HepG2 (cell line): ENCODE measurements around the gene GSK3B. TPM values are rescaled to one million over a fixed set of nuclear protein-coding genes. Genes with fewer than 3 reads are reported as not detected.

ENCODE experiments used
- ATAC-seq: fragments of 200-7000 bp; cut with Tn5 transposase; 3 replicates; pipeline ENCODE4 v1.9.1; 2020; ENCODE audit warnings: mild to moderate bottlenecking, moderate library complexity
- BruUV-seq: library from RNA; stranded (reverse); fragments of 400-500 nt; replicated peaks from 2 replicates; lab custom pipeline; 2021; lab: Mats Ljungman, UMichigan
- CTCF ChIA-PET: fragments of 300-600 bp; formaldehyde crosslinking; extraction: SDS; loops from one replicate; lab custom pipeline; 2021; ENCODE audit warnings: low total read pairs, inconsistent platforms, low intra/inter-chr PET ratio; lab: Yijun Ruan, JAX
- POLR2A ChIA-PET: fragments of 350-600 bp; sonication (Branson Sonifier 250); formaldehyde crosslinking; loops from one replicate; lab custom pipeline; 2020; ENCODE audit warnings: antibody characterized with exemption, inconsistent platforms; lab: Yijun Ruan, JAX
- DNase-seq: peaks from one replicate; pipeline ENCODE4 v3.0.0-alpha.2; 2015; ENCODE audit warnings: low spot score
- FAIRE-seq: peaks from 3 replicates; lab custom pipeline; 2011; peaks lifted over from hg19 to GRCh38; lab: Jason Lieb, UNC
- H2AFZ ChIP-seq: one replicate; pipeline ENCODE4 v1.6.1; 2011; ENCODE audit warnings: low read length, inconsistent platforms
- H3K27ac ChIP-seq: fragments of 300-600 bp; 3 replicates; pipeline ENCODE4 v1.8.0; 2011; ENCODE audit warnings: mixed run types, mild to moderate bottlenecking, mixed read lengths, low read length, inconsistent platforms; ENCODE audit not compliant: insufficient read depth; ENCODE audit errors: extremely low read length
- H3K27me3 ChIP-seq, 2 experiments: fragments of 200-600 bp in 1 of 2; 2 replicates in 1 of 2; 3 replicates in 1 of 2; pipeline versions ENCODE4 v1.6.0 to v1.8.0; 2011; ENCODE audit warnings: low read length in 2 of 2, mild to moderate bottlenecking in 2 of 2, moderate library complexity in 2 of 2, inconsistent platforms in 1 of 2; ENCODE audit not compliant: insufficient read depth in 2 of 2, control insufficient read depth in 1 of 2
- H3K36me3 ChIP-seq, 2 experiments: fragments of 200-600 bp in 1 of 2; replicated peaks in 1 of 2; 2 replicates in 1 of 2; 3 replicates in 1 of 2; pipeline versions ENCODE4 v1.5.1 to v1.8.0; 2011; ENCODE audit warnings: low read length in 2 of 2, inconsistent platforms in 1 of 2; ENCODE audit not compliant: insufficient read depth in 2 of 2, control insufficient read depth in 1 of 2
- H3K4me1 ChIP-seq: 2 replicates; pipeline ENCODE4 v1.5.1; 2012; ENCODE audit warnings: low read length, inconsistent platforms; ENCODE audit not compliant: insufficient read depth
- H3K4me2 ChIP-seq: 2 replicates; pipeline ENCODE4 v1.6.0; 2011; ENCODE audit warnings: low read depth, low read length, inconsistent platforms
- H3K4me3 ChIP-seq, 3 experiments: fragments of 200-600 bp in 1 of 3; sonication (generic), shearing (Covaris generic) in 1 of 3; replicated peaks in 1 of 3; 2 replicates each; pipeline ENCODE4 v1.5.1; 2011 to 2016; ENCODE audit warnings: low read length in 3 of 3, inconsistent platforms in 2 of 3, low read depth in 2 of 3, mild to moderate bottlenecking in 2 of 3, control low read depth in 1 of 3, mixed read lengths in 1 of 3; ENCODE audit not compliant: insufficient read depth in 1 of 3
- H3K79me2 ChIP-seq: one replicate; pipeline ENCODE4 v1.6.1; 2011; ENCODE audit warnings: low read length, inconsistent platforms; ENCODE audit not compliant: insufficient read depth
- H3K9ac ChIP-seq: 2 replicates; pipeline ENCODE4 v1.6.0; 2011; ENCODE audit warnings: mild to moderate bottlenecking, low read depth, low read length, inconsistent platforms; ENCODE audit not compliant: insufficient read depth
- H3K9me3 ChIP-seq: 2 replicates; pipeline ENCODE4 v1.5.1; 2012; ENCODE audit warnings: mild to moderate bottlenecking, low read length
- H4K20me1 ChIP-seq: 2 replicates; pipeline ENCODE4 v1.6.0; 2011; ENCODE audit warnings: inconsistent platforms, mild to moderate bottlenecking, low read length, moderate library complexity; ENCODE audit not compliant: insufficient read depth
- ATRX ChIP-seq: sonication (generic); formaldehyde crosslinking; IDR thresholded peaks from 2 replicates; pipeline ENCODE4 v1.4.0; 2020; ENCODE audit warnings: missing genetic modification reagents, borderline replicate concordance
- ESRRA ChIP-seq: sonication (generic); formaldehyde crosslinking; IDR thresholded peaks from 2 replicates; pipeline ENCODE4 v1.5.1; 2020; ENCODE audit warnings: mild to moderate bottlenecking, low read depth, missing genetic modification reagents
- KLF6 ChIP-seq: IDR thresholded peaks from 2 replicates; pipeline ENCODE4 v1.8.0; 2016; ENCODE audit warnings: missing biosample characterization, missing genetic modification reagents
- MTA1 ChIP-seq: sonication (generic); formaldehyde crosslinking; IDR thresholded peaks from 2 replicates; pipeline ENCODE4 v1.4.0; 2020; ENCODE audit warnings: missing genetic modification reagents, mild to moderate bottlenecking, borderline replicate concordance
- NPAS2 ChIP-seq: sonication (generic); formaldehyde crosslinking; IDR thresholded peaks from 2 replicates; pipeline ENCODE4 v1.8.0; 2022; ENCODE audit warnings: mild to moderate bottlenecking, missing genetic modification reagents, borderline replicate concordance
- POLR2G ChIP-seq: fragments of 200-400 bp; formaldehyde crosslinking; IDR thresholded peaks from 2 replicates; pipeline ENCODE4 v1.6.1; 2018; ENCODE audit warnings: mild to moderate bottlenecking, low read depth, low read length, moderate library complexity
- ZNF331 ChIP-seq: sonication (generic); formaldehyde crosslinking; IDR thresholded peaks from 2 replicates; pipeline ENCODE4 v1.4.0; 2020; ENCODE audit warnings: missing genetic modification reagents
- ZNF564 ChIP-seq: sonication (generic); formaldehyde crosslinking; IDR thresholded peaks from 2 replicates; pipeline ENCODE4 v1.8.1; 2023; ENCODE audit warnings: mild to moderate bottlenecking, missing genetic modification reagents
- ZNF577 ChIP-seq: sonication (generic); formaldehyde crosslinking; IDR thresholded peaks from 2 replicates; pipeline ENCODE4 v1.4.0; 2020; ENCODE audit warnings: mild to moderate bottlenecking, low read depth, missing genetic modification reagents, borderline replicate concordance
- WGBS: methylation state at CpG from one replicate; pipeline ENCODE4 v1.1.6; 2017; ENCODE audit warnings: low lambda C conversion rate; 5-methylcytosine and 5-hydroxymethylcytosine counted together
- in situ Hi-C: cut with HindIII; loops from 2 replicates; pipeline ENCODE4 v1.10.0; 2017; ENCODE audit warnings: low pct_unique_long_range_greater_than_20kb; ENCODE audit not compliant: extremely low pct_ligation_motif_present
- intact Hi-C: fragments of 100-400 bp; cut with micrococcal nuclease; formaldehyde crosslinking; loops from one replicate; pipeline ENCODE4 v1.10.0; 2022; ENCODE audit not compliant: unreplicated experiment
- polyA plus RNA-seq, 8 experiments: library from polyadenylated mRNA; depleted of rRNA in 3 of 8; stranded (reverse) in 7 of 8; unstranded in 1 of 8; fragments of >200 nt; fragmentation: Illumina TruSeq in 4 of 8; extraction: Trizol in 4 of 8; gene quantifications; 2 replicates each; pipeline versions ENCODE4 v1.2.1 to v1.2.3, GENCODE V29; 2011 to 2016; ENCODE audit warnings: low read depth in 4 of 8, missing spikeins in 1 of 8, mixed read lengths in 1 of 8; ENCODE audit not compliant: insufficient read depth in 1 of 8
- total RNA-seq, 5 experiments: library from RNA; depleted of rRNA; stranded (reverse); fragments of >200 nt; fragmentation: Illumina TruSeq; extraction: Trizol; gene quantifications; 2 replicates each; pipeline ENCODE4 v1.2.3, GENCODE V29; 2016; ENCODE audit warnings: low read depth in 1 of 5
- TF ChIP-seq, protein P1 (sequence below): sonication (generic); formaldehyde crosslinking; IDR thresholded peaks from 2 replicates; pipeline ENCODE4 v1.8.1; 2023; ENCODE audit warnings: mild to moderate bottlenecking, missing genetic modification reagents

The GSK3B gene
- total and polyA plus RNA-seq, 2 of the 13 experiments (the other 11 are each of a cell fraction or from before 2014, with no cell fraction given): 22.3 to 30.1 TPM

DNA sequence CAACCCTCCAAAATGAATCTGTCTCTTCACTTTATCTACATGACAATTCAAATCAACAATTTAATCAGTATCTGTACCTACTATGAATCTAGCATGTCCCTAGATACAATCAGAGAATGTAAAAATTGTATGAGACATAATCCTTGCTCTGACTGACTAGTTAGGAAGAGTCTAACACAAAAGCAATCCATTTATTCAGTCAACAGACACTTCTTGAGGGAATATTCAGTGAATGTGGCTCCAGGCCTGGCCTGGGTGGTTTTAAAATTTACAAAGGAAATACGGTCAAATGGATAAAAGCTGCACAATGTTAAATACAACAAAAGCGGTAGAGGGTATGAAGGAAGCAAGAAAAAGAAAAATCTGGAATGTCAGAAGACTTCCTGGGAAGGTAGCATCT is 45.2 kb downstream of the GSK3B start:
- CTCF ChIA-PET: no interaction called here
- FAIRE-seq (no peak), ATAC-seq (no peak), DNase-seq (no peak)
- in situ Hi-C loops: no loop called here
- BruUV-seq: no TSS peak
- H3K4me2 ChIP-seq: no peak overlapping the region
- intact Hi-C loops: no loop called here
- 80% methylated on average over 2 of the region's 2 CpGs for WGBS
- POLR2A ChIA-PET: no interaction called here
- peaks cover 96% of the 10 kb centered on the region for H3K79me2 ChIP-seq
- no peak overlapping the region for H3K4me3 ChIP-seq
- peaks cover 6% of the 10 kb centered on the region for H3K9me3 ChIP-seq
- H3K27ac ChIP-seq: no peak overlapping the region
- no peaks in the 10 kb centered on the region for H3K4me1 ChIP-seq
- H3K36me3 ChIP-seq: no peaks in the 10 kb centered on the region
- TF ChIP-seq MTA1 (CRISPR knock-in tag) (no peak), ZNF577 (no peak), ESRRA (CRISPR knock-in tag) (no peak), ZNF331 (no peak), KLF6 (CRISPR knock-in tag) (no peak), NPAS2 (no peak), ZNF564 (CRISPR knock-in tag) (no peak), POLR2G (no peak), ATRX (CRISPR knock-in tag) (no peak)
- TF ChIP-seq, protein P1, sequence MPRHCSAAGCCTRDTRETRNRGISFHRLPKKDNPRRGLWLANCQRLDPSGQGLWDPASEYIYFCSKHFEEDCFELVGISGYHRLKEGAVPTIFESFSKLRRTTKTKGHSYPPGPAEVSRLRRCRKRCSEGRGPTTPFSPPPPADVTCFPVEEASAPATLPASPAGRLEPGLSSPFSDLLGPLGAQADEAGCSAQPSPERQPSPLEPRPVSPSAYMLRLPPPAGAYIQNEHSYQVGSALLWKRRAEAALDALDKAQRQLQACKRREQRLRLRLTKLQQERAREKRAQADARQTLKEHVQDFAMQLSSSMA (CRISPR knock-in tag): no peak
- no peak overlapping the region for H3K9ac ChIP-seq
- peaks cover 2% of the 10 kb centered on the region; the same call in 1 of the 2 replicates for H4K20me1 ChIP-seq
- H3K27me3 ChIP-seq: no peaks in the 10 kb centered on the region
- no peak overlapping the region for H2AFZ ChIP-seq
